Hepatocyte (in vitro differentiated cells): ENCODE results near the gene UGT1A4. TPM values are rescaled to one million over a fixed set of nuclear protein-coding genes. Genes with fewer than 3 reads are reported as not detected.

Source experiments
- DNase-seq: peaks from one replicate; pipeline ENCODE4 v3.0.0-alpha.2; 2016; ENCODE audit warnings: low spot score
- H2AFZ ChIP-seq: fragments of 200-600 bp; sonication (generic); 2 replicates; pipeline ENCODE4 v1.6.0; 2016; ENCODE audit warnings: antibody characterized with exemption, mild to moderate bottlenecking
- H3K27ac ChIP-seq: fragments of 200-600 bp; sonication (generic); 2 replicates; pipeline ENCODE4 v1.5.1; 2016; ENCODE audit warnings: mild to moderate bottlenecking
- H3K27me3 ChIP-seq: fragments of 200-600 bp; sonication (generic); 2 replicates; pipeline ENCODE4 v1.6.1; 2016
- H3K36me3 ChIP-seq: fragments of 200-600 bp; sonication (generic); replicated peaks from 2 replicates; pipeline ENCODE4 v1.5.1; 2016; ENCODE audit warnings: low read depth; ENCODE audit not compliant: insufficient read depth
- H3K4me1 ChIP-seq: fragments of 200-600 bp; sonication (generic); 2 replicates; pipeline ENCODE4 v1.5.1; 2016; ENCODE audit warnings: mild to moderate bottlenecking, moderate library complexity; ENCODE audit not compliant: insufficient read depth
- H3K4me2 ChIP-seq: fragments of 200-600 bp; sonication (generic); 2 replicates; pipeline ENCODE4 v1.6.0; 2016
- H3K4me3 ChIP-seq: fragments of 200-600 bp; sonication (generic); 2 replicates; pipeline ENCODE4 v1.5.1; 2016; ENCODE audit warnings: mild to moderate bottlenecking
- H3K79me2 ChIP-seq: fragments of 200-600 bp; sonication (generic); 2 replicates; pipeline ENCODE4 v1.6.0; 2017; ENCODE audit warnings: mild to moderate bottlenecking
- H3K9me2 ChIP-seq: fragments of 200-600 bp; sonication (generic); replicated peaks from 2 replicates; pipeline ENCODE4 v1.6.0; 2017; ENCODE audit warnings: mild to moderate bottlenecking; ENCODE audit not compliant: insufficient read depth
- H3K9me3 ChIP-seq: fragments of 200-600 bp; sonication (generic); 2 replicates; pipeline ENCODE4 v1.5.1; 2016; ENCODE audit warnings: low read depth, mild to moderate bottlenecking
- H4K20me1 ChIP-seq: fragments of 200-600 bp; sonication (generic); 2 replicates; pipeline ENCODE4 v1.6.0; 2016; ENCODE audit warnings: mild to moderate bottlenecking; ENCODE audit not compliant: insufficient read depth, poor library complexity, severe bottlenecking
- EZH2 ChIP-seq: fragments of 200-600 bp; sonication (generic); IDR thresholded peaks from 2 replicates; pipeline ENCODE4 v1.6.1; 2016; ENCODE audit warnings: antibody characterized with exemption, mild to moderate bottlenecking, borderline replicate concordance
- EZH2phosphoT487 ChIP-seq: fragments of 200-600 bp; sonication (generic); IDR thresholded peaks from one replicate; pipeline ENCODE4 v1.6.1; 2018; ENCODE audit warnings: antibody characterized with exemption, mild to moderate bottlenecking, low read depth, moderate library complexity; ENCODE audit not compliant: unreplicated experiment, severe bottlenecking
- WGBS: methylation state at CpG from one replicate; pipeline ENCODE4 v1.1.6; 2016; ENCODE audit warnings: low lambda C conversion rate; ENCODE audit errors: missing lambda C conversion rate; 5-methylcytosine and 5-hydroxymethylcytosine counted together
- polyA plus RNA-seq: library from polyadenylated mRNA; unstranded; fragments of >200 nt; fragmentation: Nextera tagmentation; extraction: Ambion mirVana; gene quantifications from 2 replicates; pipeline ENCODE4 v1.2.1, GENCODE V29; 2016
- total RNA-seq: library from RNA; depleted of rRNA; stranded (reverse); fragments of >200 nt; gene quantifications from 2 replicates; pipeline ENCODE4 v1.2.3, GENCODE V29; 2014
- TF ChIP-seq, protein P1 (sequence below): fragments of 200-600 bp; sonication (generic); IDR thresholded peaks from 2 replicates; pipeline ENCODE4 v1.5.1; 2016; ENCODE audit warnings: antibody characterized with exemption, mild to moderate bottlenecking; ENCODE audit not compliant: poor library complexity

UGT1A4 gene
- total and polyA plus RNA-seq, 2 experiments from 2014 or later, result not detected

DNA sequence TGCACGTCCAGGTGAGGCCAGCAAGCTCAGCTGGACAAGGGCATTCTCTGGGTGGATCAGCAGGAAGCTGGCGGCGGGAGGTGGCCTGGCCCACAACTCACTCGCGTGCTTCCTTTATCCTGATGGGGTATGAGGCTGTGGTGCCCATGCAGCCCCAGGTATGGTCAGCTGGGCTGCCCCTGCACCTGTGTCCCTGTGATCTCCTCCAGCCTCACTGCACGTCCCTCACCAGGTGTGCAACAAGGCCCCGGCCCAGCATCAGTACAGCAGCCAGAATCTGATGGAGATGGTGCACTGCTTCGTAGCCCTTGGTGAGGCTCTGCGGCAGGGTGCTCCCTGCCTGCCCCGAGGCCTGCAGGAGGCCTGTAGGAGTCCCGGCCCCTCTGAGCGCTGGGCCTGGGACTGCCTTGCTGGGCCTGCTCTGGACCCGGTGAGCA is 77.2 kb downstream of the UGT1A4 start:
- H2AFZ ChIP-seq, result no peak overlapping the region
- no peaks in the 10 kb centered on the region for H3K4me1 ChIP-seq
- H3K9me2 ChIP-seq, result no peaks in the 10 kb centered on the region
- H4K20me1 ChIP-seq, result no peaks in the 10 kb centered on the region
- no peak overlapping the region for H3K27ac ChIP-seq
- TF ChIP-seq, protein P1, sequence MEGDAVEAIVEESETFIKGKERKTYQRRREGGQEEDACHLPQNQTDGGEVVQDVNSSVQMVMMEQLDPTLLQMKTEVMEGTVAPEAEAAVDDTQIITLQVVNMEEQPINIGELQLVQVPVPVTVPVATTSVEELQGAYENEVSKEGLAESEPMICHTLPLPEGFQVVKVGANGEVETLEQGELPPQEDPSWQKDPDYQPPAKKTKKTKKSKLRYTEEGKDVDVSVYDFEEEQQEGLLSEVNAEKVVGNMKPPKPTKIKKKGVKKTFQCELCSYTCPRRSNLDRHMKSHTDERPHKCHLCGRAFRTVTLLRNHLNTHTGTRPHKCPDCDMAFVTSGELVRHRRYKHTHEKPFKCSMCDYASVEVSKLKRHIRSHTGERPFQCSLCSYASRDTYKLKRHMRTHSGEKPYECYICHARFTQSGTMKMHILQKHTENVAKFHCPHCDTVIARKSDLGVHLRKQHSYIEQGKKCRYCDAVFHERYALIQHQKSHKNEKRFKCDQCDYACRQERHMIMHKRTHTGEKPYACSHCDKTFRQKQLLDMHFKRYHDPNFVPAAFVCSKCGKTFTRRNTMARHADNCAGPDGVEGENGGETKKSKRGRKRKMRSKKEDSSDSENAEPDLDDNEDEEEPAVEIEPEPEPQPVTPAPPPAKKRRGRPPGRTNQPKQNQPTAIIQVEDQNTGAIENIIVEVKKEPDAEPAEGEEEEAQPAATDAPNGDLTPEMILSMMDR, result no peak
- no peak for TF ChIP-seq EZH2phosphoT487
- TF ChIP-seq EZH2, result no peak
- no peak overlapping the region for H3K4me2 ChIP-seq
- no peaks in the 10 kb centered on the region for H3K79me2 ChIP-seq
- 95% methylated on average over 13 of the region's 13 CpGs for WGBS
- H3K36me3 ChIP-seq, result no peaks in the 10 kb centered on the region
- no peaks in the 10 kb centered on the region for H3K27me3 ChIP-seq
- no peaks in the 10 kb centered on the region for H3K9me3 ChIP-seq
- DNase-seq, result no peak
- no peak overlapping the region for H3K4me3 ChIP-seq

DNA sequence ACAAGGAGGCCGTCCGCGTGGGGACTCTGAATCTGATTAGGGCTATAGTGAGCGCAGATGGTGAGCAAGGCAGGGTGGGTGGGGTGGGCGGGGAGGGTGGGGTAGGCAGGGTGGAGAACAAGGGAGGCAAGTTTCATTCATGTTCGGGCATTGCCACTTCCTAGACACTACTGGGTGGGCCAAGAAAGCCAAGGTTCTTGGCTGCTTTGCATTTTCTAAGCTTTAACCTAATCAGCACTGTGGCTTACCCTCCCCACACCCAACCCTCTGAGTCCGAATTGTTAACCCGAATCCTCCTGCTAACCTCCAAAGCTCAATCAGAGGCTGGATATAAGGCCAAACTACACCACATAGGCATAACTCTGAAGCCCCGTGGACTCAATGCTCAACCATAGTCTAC is 77.7 kb downstream of the UGT1A4 start:
- Histone ChIP-seq H3K4me1 (no peaks in the 10 kb centered on the region), H3K27me3 (no peaks in the 10 kb centered on the region), H3K79me2 (no peaks in the 10 kb centered on the region), H3K4me3 (no peak overlapping the region), H3K9me2 (no peaks in the 10 kb centered on the region), H3K27ac (no peak overlapping the region), H3K4me2 (no peak overlapping the region), H2AFZ (no peak overlapping the region), H4K20me1 (no peaks in the 10 kb centered on the region), H3K9me3 (no peaks in the 10 kb centered on the region), H3K36me3 (no peaks in the 10 kb centered on the region)
- DNase-seq, result no peak
- TF ChIP-seq EZH2phosphoT487, result no peak
- TF ChIP-seq EZH2, result no peak
- TF ChIP-seq, protein P1, result no peak
- 90% methylated on average over 9 of the region's 9 CpGs for WGBS

GRCh38 chr2:233798335-233799086 is 80.0 kb downstream of the UGT1A4 start:
- Histone ChIP-seq H3K79me2 (no peaks in the 10 kb centered on the region), H3K9me2 (no peaks in the 10 kb centered on the region), H3K4me3 (no peak overlapping the region), H3K27ac (no peak overlapping the region), H3K27me3 (no peaks in the 10 kb centered on the region), H3K9me3 (no peaks in the 10 kb centered on the region), H4K20me1 (no peaks in the 10 kb centered on the region), H3K4me2 (no peak overlapping the region), H3K4me1 (no peaks in the 10 kb centered on the region), H2AFZ (no peak overlapping the region), H3K36me3 (no peaks in the 10 kb centered on the region)
- TF ChIP-seq EZH2 (no peak), EZH2phosphoT487 (no peak)
- TF ChIP-seq, protein P1, result no peak
- DNase-seq, result no peak
- WGBS, result 83% methylated on average over 14 of the region's 14 CpGs
